GM06990 (cell line): ENCODE results near the gene PTGES3L.

Experiments
- DNase-seq: peaks from one replicate; pipeline ENCODE4 v3.0.0-alpha.2; 2011; ENCODE audit not compliant: insufficient read length; ENCODE audit errors: extremely low read depth
- H3K27me3 ChIP-seq: replicated peaks from 2 replicates; pipeline ENCODE4 v1.6.0; 2011; ENCODE audit warnings: low read length; ENCODE audit not compliant: control insufficient read depth, insufficient read depth
- H3K36me3 ChIP-seq: 2 replicates; pipeline ENCODE4 v1.5.1; 2011; ENCODE audit warnings: low read length; ENCODE audit not compliant: control insufficient read depth, insufficient read depth
- H3K4me3 ChIP-seq: replicated peaks from 2 replicates; pipeline ENCODE4 v1.5.1; 2011; ENCODE audit warnings: low read depth, mild to moderate bottlenecking, control low read depth, low read length
- TF ChIP-seq, protein P1 (sequence below): IDR thresholded peaks from 2 replicates; pipeline ENCODE4 v1.5.1; 2011; ENCODE audit warnings: low read length, control low read depth, mild to moderate bottlenecking, inconsistent platforms; ENCODE audit not compliant: insufficient read depth, poor library complexity, severe bottlenecking

Gene PTGES3L

DNA sequence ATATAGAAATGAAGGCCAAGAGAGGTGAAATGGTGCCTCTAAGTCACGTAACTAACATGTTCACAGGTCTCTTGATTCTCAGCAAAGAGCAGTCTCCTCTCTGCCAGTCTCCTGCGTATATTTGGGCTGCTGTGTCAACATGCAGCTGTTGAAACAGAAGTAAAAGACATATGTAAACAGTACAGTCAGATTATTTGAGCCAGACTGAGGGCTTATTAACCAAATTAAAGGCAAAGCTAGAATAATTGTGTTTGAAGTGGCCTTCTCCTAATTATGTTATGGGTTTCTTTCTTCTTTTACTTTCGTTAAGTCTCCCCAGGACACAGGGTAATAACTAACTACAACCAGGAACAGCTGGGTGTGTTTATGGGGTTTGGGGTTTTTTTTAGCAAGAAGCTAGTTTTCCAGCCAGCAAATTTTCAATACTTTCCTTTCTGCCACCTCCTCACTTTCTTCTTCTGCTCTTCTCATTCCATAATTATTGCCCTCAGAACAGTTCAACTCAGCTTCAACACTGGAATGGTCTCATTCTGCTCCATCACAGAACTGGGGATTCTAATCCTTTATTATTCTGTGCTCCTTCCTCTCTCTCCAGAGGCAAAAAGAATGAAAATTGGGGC is 60.9 kb downstream of the PTGES3L start:
- TF ChIP-seq, protein P1, sequence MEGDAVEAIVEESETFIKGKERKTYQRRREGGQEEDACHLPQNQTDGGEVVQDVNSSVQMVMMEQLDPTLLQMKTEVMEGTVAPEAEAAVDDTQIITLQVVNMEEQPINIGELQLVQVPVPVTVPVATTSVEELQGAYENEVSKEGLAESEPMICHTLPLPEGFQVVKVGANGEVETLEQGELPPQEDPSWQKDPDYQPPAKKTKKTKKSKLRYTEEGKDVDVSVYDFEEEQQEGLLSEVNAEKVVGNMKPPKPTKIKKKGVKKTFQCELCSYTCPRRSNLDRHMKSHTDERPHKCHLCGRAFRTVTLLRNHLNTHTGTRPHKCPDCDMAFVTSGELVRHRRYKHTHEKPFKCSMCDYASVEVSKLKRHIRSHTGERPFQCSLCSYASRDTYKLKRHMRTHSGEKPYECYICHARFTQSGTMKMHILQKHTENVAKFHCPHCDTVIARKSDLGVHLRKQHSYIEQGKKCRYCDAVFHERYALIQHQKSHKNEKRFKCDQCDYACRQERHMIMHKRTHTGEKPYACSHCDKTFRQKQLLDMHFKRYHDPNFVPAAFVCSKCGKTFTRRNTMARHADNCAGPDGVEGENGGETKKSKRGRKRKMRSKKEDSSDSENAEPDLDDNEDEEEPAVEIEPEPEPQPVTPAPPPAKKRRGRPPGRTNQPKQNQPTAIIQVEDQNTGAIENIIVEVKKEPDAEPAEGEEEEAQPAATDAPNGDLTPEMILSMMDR = no peak
- DNase-seq = no peak
- no peaks in the 10 kb centered on the region for H3K36me3 ChIP-seq
- H3K27me3 ChIP-seq = no peaks in the 10 kb centered on the region
- no peak overlapping the region for H3K4me3 ChIP-seq
